HEK293T (cell line): ENCODE data around the gene MSH2.

Experiments
- BHLHE40 ChIP-seq: fragments of 450-650 bp; IDR thresholded peaks from 2 replicates; pipeline ENCODE4 v1.6.1; 2016; ENCODE audit warnings: mild to moderate bottlenecking, moderate library complexity, borderline replicate concordance
- SP1 ChIP-seq: fragments of 450-650 bp; IDR thresholded peaks from 2 replicates; pipeline ENCODE4 v1.6.1; 2017
- TARDBP ChIP-seq: fragments of 450-650 bp; IDR thresholded peaks from 2 replicates; pipeline ENCODE4 v1.6.1; 2016
- ZNF384 ChIP-seq: fragments of 450-650 bp; IDR thresholded peaks from 2 replicates; pipeline ENCODE4 v1.6.1; 2016

GRCh38 chr2:47402555-47402804 lies 476 bp upstream of the MSH2 start:
- TF ChIP-seq SP1 (no peak), BHLHE40 (no peak), TARDBP (no peak), ZNF384 (no peak)
